ENCODE data around the gene NFATC2IP. TPM values are rescaled to one million over a fixed set of nuclear protein-coding genes. Genes with fewer than 3 reads are reported as not detected.
A peak's percentile ranks its signal among the peaks of the same experiment; 100 is the strongest.
"Not testable (repeated sequence)": the region's sequence is repeated elsewhere in the genome, so short reads cannot be mapped to it uniquely, and the experiment has no call there.

Gene NFATC2IP
- polyA plus RNA-seq, 1 experiment = 22.3 TPM

- TF ChIP-seq CTCF (IDR thresholded peaks at IDR 0.05; ENCODE audit: low read depth, low read length) = no peak
- Histone ChIP-seq H3K27ac (ENCODE audit: low read depth, low read length) (peak within 1 kb of the TSS; percentile 92), H3K9me3 (ENCODE audit: control insufficient read depth, insufficient read depth, low read length) (no peaks in the 10 kb centered on the region; the same call in 1 of the 2 replicates), H3K27me3 (ENCODE audit: control insufficient read depth, insufficient read depth, low read length) (no peaks in the 10 kb centered on the region), H3K4me3 (ENCODE audit: low read depth, low read length) (peak within 1 kb of the TSS; percentile 84)
- DNase-seq (ENCODE audit: low read depth, low spot score) = peak; percentile 62
- CTCF ChIA-PET = no interaction called here
- POLR2A ChIA-PET = interaction anchor here (0.8 to 1.1 kb wide), 3 partner anchors 20 to 62 kb away, joined by 3 to 7 read pairs (median 4); no protein-coding TSS in a partner anchor
These were observed 25.9 kb upstream of the NFATC2IP start, which contains the start of gene RABEP2 for GRCh38 chr16:28924762-28925385. TSS of gene RABEP2 (minus strand) at chr16:28925238. CDS start at chr16:28925163, 75 bp downstream.

- TF ChIP-seq CTCF (IDR thresholded peaks at IDR 0.05; ENCODE audit: low read depth, low read length) = no peak
- ChIA-PET CTCF (interaction anchor here (0.6 to 2.3 kb wide), 2 partner anchors 20 to 114 kb away, joined by 5 to 10 read pairs; no protein-coding TSS in a partner anchor), POLR2A (interaction anchor here (0.6 to 1.1 kb wide), 4 partner anchors 19 to 102 kb away, joined by 3 to 7 read pairs (median 4); no protein-coding TSS in a partner anchor)
These were observed 25.1 kb upstream of the NFATC2IP start for GRCh38 chr16:28925386-28926228.

GRCh38 chr16:28926284-28926683 is 24.5 kb upstream of the NFATC2IP start:
- CTCF ChIA-PET = interaction anchor here (0.6 to 2.3 kb wide), 3 partner anchors 19 to 858 kb away, joined by 5 to 10 read pairs (median 5); no protein-coding TSS in a partner anchor
- H3K27ac ChIP-seq (ENCODE audit: low read depth, low read length); DNase-seq (ENCODE audit: low read depth, low spot score); H3K27me3 ChIP-seq (ENCODE audit: control insufficient read depth, insufficient read depth, low read length); H3K9me3 ChIP-seq (ENCODE audit: control insufficient read depth, insufficient read depth, low read length): not testable (repeated sequence)
- H3K4me3 ChIP-seq (ENCODE audit: low read depth, low read length) = peak overlapping the region; percentile 84; the same call in 1 of the 2 replicates
- POLR2A ChIA-PET = interaction anchor here (0.6 kb wide), 1 partner anchor 103 kb away, joined by 3 read pairs; no protein-coding TSS in a partner anchor

More at GRCh38 chr16:28925386-28926228, 25.1 kb upstream of the NFATC2IP start:
- Histone ChIP-seq H3K27ac (ENCODE audit: low read depth, low read length) (peak overlapping the region; percentile 92), H3K9me3 (ENCODE audit: control insufficient read depth, insufficient read depth, low read length) (no peaks in the 10 kb centered on the region; the same call in 1 of the 2 replicates), H3K4me3 (ENCODE audit: low read depth, low read length) (peak overlapping the region; percentile 84), H3K27me3 (ENCODE audit: control insufficient read depth, insufficient read depth, low read length) (no peaks in the 10 kb centered on the region)
- DNase-seq (ENCODE audit: low read depth, low spot score) = no peak

- ChIA-PET CTCF (no interaction called here), POLR2A (no interaction called here)
- no peak for DNase-seq (ENCODE audit: low read depth, low spot score)
These were observed 22.9 kb upstream of the NFATC2IP start for GRCh38 chr16:28927815-28928214.

More at GRCh38 chr16:28927815-28928214, 22.9 kb upstream of the NFATC2IP start:
- no peaks in the 10 kb centered on the region; the same call in 1 of the 2 replicates for H3K9me3 ChIP-seq (ENCODE audit: control insufficient read depth, insufficient read depth, low read length)
- H3K4me3 ChIP-seq (ENCODE audit: low read depth, low read length) = no peak overlapping the region
- TF ChIP-seq CTCF (IDR thresholded peaks at IDR 0.05; ENCODE audit: low read depth, low read length) = no peak
- H3K27ac ChIP-seq (ENCODE audit: low read depth, low read length) = no peak overlapping the region
- H3K27me3 ChIP-seq (ENCODE audit: control insufficient read depth, insufficient read depth, low read length) = no peaks in the 10 kb centered on the region

All from AG04450 (cell line).